H9 (cell line): Measurements from ENCODE around the gene AFF1. TPM values are rescaled to one million over a fixed set of nuclear protein-coding genes. Genes with fewer than 3 reads are reported as not detected.

Experiments
- DNase-seq: peaks from one replicate; pipeline ENCODE4 v3.0.0-alpha.2; 2017
- H2AFZ ChIP-seq: one replicate; pipeline ENCODE4 v1.6.1; 2013; ENCODE audit warnings: mild to moderate bottlenecking, low read length, control low read depth, moderate library complexity
- H2AK5ac ChIP-seq: 2 replicates; pipeline ENCODE4 v1.6.1; 2013; ENCODE audit warnings: low read length, control low read depth, mixed read lengths; ENCODE audit not compliant: insufficient read length
- H2BK120ac ChIP-seq: one replicate; pipeline ENCODE4 v1.6.1; 2013; ENCODE audit warnings: low read depth, mild to moderate bottlenecking, low read length, control low read depth, inconsistent platforms; ENCODE audit not compliant: poor library complexity, severe bottlenecking
- H2BK12ac ChIP-seq: 2 replicates; pipeline ENCODE4 v1.6.1; 2013; ENCODE audit warnings: low read length, control low read depth, mixed read lengths, low read depth; ENCODE audit not compliant: insufficient read length
- H2BK15ac ChIP-seq: 2 replicates; pipeline ENCODE4 v1.6.1; 2013; ENCODE audit warnings: low read depth, low read length, control low read depth
- H2BK20ac ChIP-seq: one replicate; pipeline ENCODE4 v1.6.1; 2013; ENCODE audit warnings: low read depth, mild to moderate bottlenecking, low read length, control low read depth, inconsistent platforms; ENCODE audit not compliant: poor library complexity, severe bottlenecking
- H2BK5ac ChIP-seq: 2 replicates; pipeline ENCODE4 v1.6.1; 2013; ENCODE audit warnings: low read length, control low read depth, mixed read lengths; ENCODE audit not compliant: insufficient read length
- H3K14ac ChIP-seq: 2 replicates; pipeline ENCODE4 v1.6.1; 2013; ENCODE audit warnings: low read length, control low read depth; ENCODE audit not compliant: insufficient read depth
- H3K18ac ChIP-seq: 2 replicates; pipeline ENCODE4 v1.6.1; 2013; ENCODE audit warnings: low read depth, mild to moderate bottlenecking, mixed read lengths, low read length, control low read depth; ENCODE audit not compliant: insufficient read length
- H3K23ac ChIP-seq: 2 replicates; pipeline ENCODE4 v1.6.1; 2013; ENCODE audit warnings: low read length, control low read depth, mixed read lengths, low read depth; ENCODE audit not compliant: insufficient read length
- H3K23me2 ChIP-seq: 2 replicates; pipeline ENCODE4 v1.6.1; 2013; ENCODE audit warnings: low read depth, mild to moderate bottlenecking, mixed read lengths, low read length, control low read depth; ENCODE audit not compliant: insufficient read length, poor library complexity, severe bottlenecking
- H3K27ac ChIP-seq: 2 replicates; pipeline ENCODE4 v1.5.1; 2013; ENCODE audit warnings: low read length, control low read depth, mixed read lengths, low read depth; ENCODE audit not compliant: insufficient read length
- H3K27me3 ChIP-seq: 2 replicates; pipeline ENCODE4 v1.6.1; 2013; ENCODE audit warnings: low read length, control low read depth, inconsistent platforms; ENCODE audit not compliant: insufficient read depth
- H3K4ac ChIP-seq: 2 replicates; pipeline ENCODE4 v1.6.1; 2013; ENCODE audit warnings: low read depth, mild to moderate bottlenecking, control low read depth, inconsistent platforms, low read length, moderate library complexity
- H3K4me1 ChIP-seq: 2 replicates; pipeline ENCODE4 v1.6.1; 2013; ENCODE audit warnings: low read length, control low read depth, inconsistent platforms; ENCODE audit not compliant: insufficient read depth
- H3K4me2 ChIP-seq: 2 replicates; pipeline ENCODE4 v1.6.1; 2013; ENCODE audit warnings: low read length, control low read depth, mixed read lengths; ENCODE audit not compliant: insufficient read length, insufficient read depth
- H3K56ac ChIP-seq: 2 replicates; pipeline ENCODE4 v1.6.1; 2013; ENCODE audit warnings: low read depth, mild to moderate bottlenecking, mixed read lengths, low read length, control low read depth; ENCODE audit not compliant: insufficient read length
- H3K79me1 ChIP-seq: 2 replicates; pipeline ENCODE4 v1.6.1; 2013; ENCODE audit warnings: low read depth, mild to moderate bottlenecking, moderate library complexity, low read length, control low read depth, inconsistent platforms; ENCODE audit not compliant: insufficient read depth, poor library complexity, severe bottlenecking
- H3K79me2 ChIP-seq: 2 replicates; pipeline ENCODE4 v1.6.1; 2013; ENCODE audit warnings: low read length, control low read depth, inconsistent platforms; ENCODE audit not compliant: insufficient read depth
- H3K9ac ChIP-seq: 2 replicates; pipeline ENCODE4 v1.6.1; 2013; ENCODE audit warnings: low read length, control low read depth, mixed read lengths; ENCODE audit not compliant: insufficient read length; ENCODE audit errors: extremely low read depth
- H3K9me3 ChIP-seq: one replicate; pipeline ENCODE4 v1.6.1; 2013; ENCODE audit warnings: low read depth, low read length, inconsistent platforms; ENCODE audit not compliant: control insufficient read depth
- H3T11ph ChIP-seq: one replicate; pipeline ENCODE4 v1.6.1; 2013; ENCODE audit warnings: mild to moderate bottlenecking, low read length, control low read depth, inconsistent platforms
- H4K20me1 ChIP-seq: one replicate; pipeline ENCODE4 v1.6.1; 2013; ENCODE audit not compliant: control insufficient read depth, insufficient read length, insufficient read depth
- H4K5ac ChIP-seq: 2 replicates; pipeline ENCODE4 v1.6.1; 2013; ENCODE audit warnings: low read depth, mild to moderate bottlenecking, mixed read lengths, low read length, control low read depth; ENCODE audit not compliant: insufficient read length
- H4K8ac ChIP-seq: replicated peaks from 2 replicates; pipeline ENCODE4 v1.6.1; 2013; ENCODE audit warnings: low read length, control low read depth, mixed read lengths, low read depth; ENCODE audit not compliant: insufficient read length
- H4K91ac ChIP-seq: 2 replicates; pipeline ENCODE4 v1.6.1; 2013; ENCODE audit warnings: low read depth, mild to moderate bottlenecking, moderate library complexity, mixed read lengths, low read length, control low read depth; ENCODE audit not compliant: insufficient read length
- H3K27ac Mint-ChIP-seq, 3 experiments: 2 replicates in 2 of 3; 3 replicates in 1 of 3; pipeline ENCODE4 v1.8.0; 2020 to 2021; ENCODE audit warnings: mixed read lengths in 3 of 3, mild to moderate bottlenecking in 1 of 3, moderate library complexity in 1 of 3
- H3K27me3 Mint-ChIP-seq: 2 replicates; pipeline ENCODE4 v1.8.0; 2021; ENCODE audit warnings: low read depth, mild to moderate bottlenecking, moderate library complexity, mixed read lengths
- H3K36me3 Mint-ChIP-seq, 3 experiments: 2 replicates in 2 of 3; 3 replicates in 1 of 3; pipeline ENCODE4 v1.8.0; 2020 to 2021; ENCODE audit warnings: low read depth in 3 of 3, mixed read lengths in 3 of 3; ENCODE audit not compliant: insufficient read depth in 1 of 3
- H3K4me1 Mint-ChIP-seq, 2 experiments: 2 replicates each; pipeline ENCODE4 v1.8.0; 2020; ENCODE audit warnings: mixed read lengths in 2 of 2
- H3K4me3 Mint-ChIP-seq, 2 experiments: 2 replicates in 1 of 2; 3 replicates in 1 of 2; pipeline ENCODE4 v1.8.0; 2020 to 2021; ENCODE audit warnings: mild to moderate bottlenecking in 2 of 2, mixed read lengths in 2 of 2, moderate library complexity in 1 of 2
- H3K9me3 Mint-ChIP-seq, 2 experiments: 2 replicates in 1 of 2; 3 replicates in 1 of 2; pipeline ENCODE4 v1.8.0; 2020; ENCODE audit warnings: mild to moderate bottlenecking in 2 of 2, mixed read lengths in 2 of 2, moderate library complexity in 1 of 2
- CTCF ChIP-seq: fragments of 200-600 bp; sonication (generic); conservative IDR thresholded peaks from 3 replicates; pipeline ENCODE4 v1.8.0; 2021; ENCODE audit warnings: antibody characterized with exemption, mild to moderate bottlenecking
- WGBS: extraction: QIAGEN DNeasy Blood & Tissue Kit; methylation state at CpG from one replicate; pipeline ENCODE4 v1.1.7; 2013; ENCODE audit warnings: missing lambda C conversion rate, low lambda C conversion rate, mixed read lengths; ENCODE audit not compliant: insufficient read length; ENCODE audit errors: extremely low coverage; 5-methylcytosine and 5-hydroxymethylcytosine counted together
- total RNA-seq: library from RNA; stranded (reverse); gene quantifications from 2 replicates; pipeline ENCODE4 v1.2.1, GENCODE V29; 2021

AFF1 gene
- total RNA-seq, 1 experiment from 2014 or later, result 74.5 TPM

- Histone ChIP-seq H3K56ac (no peak overlapping the region), H3K79me1 (no peaks in the 10 kb centered on the region), H2BK15ac (no peak overlapping the region), H3K18ac (peak overlapping the region; percentile 4), H3K4ac (no peak overlapping the region; the same call in 1 of the 2 replicates), H4K20me1 (peaks cover 3% of the 10 kb centered on the region), H2BK120ac (no peak overlapping the region), H3K9ac (peak overlapping the region; percentile 91), H3K4me2 (peak overlapping the region; percentile 93), H3K9me3 (no peaks in the 10 kb centered on the region), H3K14ac (peak overlapping the region; percentile 66), H3K27ac (peak overlapping the region; percentile 50), H2BK12ac (no peak overlapping the region), H2AK5ac (no peak overlapping the region), H2BK5ac (no peak overlapping the region), H3K23ac (no peak overlapping the region), H4K91ac (no peak overlapping the region), H2AFZ (no peak overlapping the region), H3K79me2 (peaks cover 25% of the 10 kb centered on the region), H2BK20ac (no peak overlapping the region), H4K5ac (no peak overlapping the region), H3T11ph (no peak overlapping the region), H3K4me1 (peaks cover 3% of the 10 kb centered on the region; the same call in 1 of the 2 replicates), H4K8ac (no peak overlapping the region), H3K23me2 (peaks cover 15% of the 10 kb centered on the region), H3K27me3 (no peaks in the 10 kb centered on the region)
- Mint-ChIP-seq H3K4me1 (peaks cover 36 to 41% of the 10 kb centered on the region in 2 experiments), H3K27ac (peak overlapping the region; percentile 86 to 98 (median 93)), H3K9me3 (no peaks in the 10 kb centered on the region), H3K36me3 (peaks cover 0 to 4% (median 0%) of the 10 kb centered on the region in 3 experiments; a peak in 3 of 7 replicates), H3K27me3 (no peaks in the 10 kb centered on the region), H3K4me3 (peak overlapping the region; percentile 93 to 98)
- TF ChIP-seq CTCF, result no peak
- DNase-seq, result no peak
- WGBS, result no CpG with 5 or more reads among the region's 16 CpGs
These were observed 698 bp downstream of the AFF1 start for GRCh38 chr4:86935566-86935852.
